Mesothelial cell of epicardium (in vitro differentiated cells): Measurements from ENCODE around the gene PPP2R3A. TPM values are rescaled to one million over a fixed set of nuclear protein-coding genes. Genes with fewer than 3 reads are reported as not detected.

Experiments used
- DNase-seq, 2 experiments: peaks; one replicate each; pipeline ENCODE4 v3.0.0; 2021; ENCODE audit warnings: low spot score in 2 of 2; ENCODE audit not compliant: unreplicated experiment in 2 of 2
- H3K27ac Mint-ChIP-seq: 2 replicates; pipeline ENCODE4 v1.8.0; 2021; ENCODE audit warnings: mixed read lengths
- H3K27me3 Mint-ChIP-seq: 2 replicates; pipeline ENCODE4 v1.8.0; 2021; ENCODE audit warnings: low read depth, mixed read lengths
- H3K36me3 Mint-ChIP-seq: 2 replicates; pipeline ENCODE4 v1.8.0; 2021; ENCODE audit warnings: mixed read lengths
- H3K4me1 Mint-ChIP-seq: 2 replicates; pipeline ENCODE4 v1.8.0; 2021; ENCODE audit warnings: mixed read lengths
- H3K4me3 Mint-ChIP-seq: 2 replicates; pipeline ENCODE4 v1.8.0; 2021; ENCODE audit warnings: mild to moderate bottlenecking, moderate library complexity, mixed read lengths
- H3K9me3 Mint-ChIP-seq: 2 replicates; pipeline ENCODE4 v1.8.0; 2021; ENCODE audit warnings: mixed read lengths
- total RNA-seq: library from RNA; stranded (reverse); gene quantifications from 3 replicates; pipeline ENCODE4 v1.2.1, GENCODE V29; 2021
- TF ChIP-seq, protein P1 (sequence below): fragments of 200-600 bp; sonication (generic); IDR thresholded peaks from one replicate; pipeline ENCODE4 v1.5.0; 2021; ENCODE audit warnings: antibody characterized with exemption; ENCODE audit not compliant: unreplicated experiment

The PPP2R3A gene
- total RNA-seq, 1 donor from 2014 or later = 18.7 TPM

DNA sequence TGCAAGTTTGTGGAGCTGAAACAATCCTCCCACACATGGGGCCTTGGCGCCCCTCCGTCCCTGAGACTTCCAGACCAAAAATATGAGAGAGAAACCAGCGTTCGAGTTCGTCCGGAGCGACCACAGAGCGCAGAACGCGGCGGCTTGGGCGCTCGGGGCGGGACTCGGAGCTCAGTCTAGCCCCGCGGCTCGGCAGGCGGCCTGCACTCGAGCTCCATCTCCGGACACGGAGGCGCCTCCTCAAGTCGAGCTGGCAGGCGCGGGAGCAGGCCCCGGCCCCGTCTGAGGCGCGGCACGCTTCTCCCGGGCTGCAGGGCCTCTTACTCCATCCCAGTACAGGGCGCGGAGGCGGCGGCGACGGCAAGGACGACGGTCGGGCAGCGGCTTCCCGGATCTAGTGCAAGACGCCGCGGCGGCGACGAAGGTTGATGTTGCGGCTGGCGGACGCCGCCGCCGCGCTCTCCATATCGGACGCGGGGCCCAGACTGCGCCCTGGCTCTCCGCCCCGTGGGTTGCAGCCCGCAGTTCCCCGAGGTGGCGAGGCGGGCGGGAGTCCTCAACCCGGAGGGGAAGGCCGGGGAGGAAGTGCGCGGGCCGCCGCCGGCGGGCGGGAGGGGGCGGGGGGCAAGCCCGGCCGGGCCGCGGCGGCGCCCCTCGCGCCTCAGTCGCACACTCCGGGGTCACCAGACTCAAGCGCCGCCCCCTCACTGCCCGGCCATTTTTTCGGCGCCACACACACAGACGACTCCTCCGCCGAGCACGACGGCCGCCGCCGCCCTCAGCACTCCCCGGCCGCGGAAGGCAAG is 229.9 kb downstream of the PPP2R3A start:
- Mint-ChIP-seq H3K4me1 (peaks cover 50% of the 10 kb centered on the region), H3K27me3 (peaks cover 2% of the 10 kb centered on the region), H3K36me3 (peaks cover 7% of the 10 kb centered on the region), H3K27ac (peak overlapping the region; percentile 99), H3K9me3 (peaks cover 6% of the 10 kb centered on the region), H3K4me3 (peak overlapping the region; percentile 93)
- TF ChIP-seq, protein P1, sequence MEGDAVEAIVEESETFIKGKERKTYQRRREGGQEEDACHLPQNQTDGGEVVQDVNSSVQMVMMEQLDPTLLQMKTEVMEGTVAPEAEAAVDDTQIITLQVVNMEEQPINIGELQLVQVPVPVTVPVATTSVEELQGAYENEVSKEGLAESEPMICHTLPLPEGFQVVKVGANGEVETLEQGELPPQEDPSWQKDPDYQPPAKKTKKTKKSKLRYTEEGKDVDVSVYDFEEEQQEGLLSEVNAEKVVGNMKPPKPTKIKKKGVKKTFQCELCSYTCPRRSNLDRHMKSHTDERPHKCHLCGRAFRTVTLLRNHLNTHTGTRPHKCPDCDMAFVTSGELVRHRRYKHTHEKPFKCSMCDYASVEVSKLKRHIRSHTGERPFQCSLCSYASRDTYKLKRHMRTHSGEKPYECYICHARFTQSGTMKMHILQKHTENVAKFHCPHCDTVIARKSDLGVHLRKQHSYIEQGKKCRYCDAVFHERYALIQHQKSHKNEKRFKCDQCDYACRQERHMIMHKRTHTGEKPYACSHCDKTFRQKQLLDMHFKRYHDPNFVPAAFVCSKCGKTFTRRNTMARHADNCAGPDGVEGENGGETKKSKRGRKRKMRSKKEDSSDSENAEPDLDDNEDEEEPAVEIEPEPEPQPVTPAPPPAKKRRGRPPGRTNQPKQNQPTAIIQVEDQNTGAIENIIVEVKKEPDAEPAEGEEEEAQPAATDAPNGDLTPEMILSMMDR = no peak
- DNase-seq = peak; percentile 53 to 73

DNA sequence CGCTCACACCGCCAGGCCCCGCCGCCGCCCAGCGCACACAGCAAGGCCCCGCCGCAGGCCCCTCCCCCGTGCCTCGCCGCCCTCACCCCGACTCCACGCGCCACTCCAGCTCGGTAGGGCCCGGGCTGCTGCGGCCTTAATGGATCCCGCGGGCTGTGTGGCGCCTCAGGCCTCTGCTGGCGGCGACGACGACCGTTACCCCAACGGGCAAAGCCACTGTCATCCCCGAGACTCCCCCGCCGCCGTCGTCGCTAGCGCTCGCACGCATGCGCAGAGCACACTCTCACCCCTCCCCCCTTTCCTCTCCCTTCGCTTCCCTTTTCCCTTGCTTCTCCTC is 230.5 kb downstream of the PPP2R3A start, which contains the start of gene MSL2:
TSS of gene MSL2 (minus strand) at position 272 of the 337 bp plus-strand sequence. CDS start 1,222 bp downstream, outside the sequence.
- no peak for DNase-seq
- Mint-ChIP-seq H3K27me3 (peaks cover 2% of the 10 kb centered on the region), H3K36me3 (peaks cover 3% of the 10 kb centered on the region), H3K9me3 (peaks cover 6% of the 10 kb centered on the region), H3K27ac (peak within 1 kb of the TSS; percentile 99), H3K4me1 (peaks cover 44% of the 10 kb centered on the region), H3K4me3 (peak within 1 kb of the TSS; percentile 93)
- TF ChIP-seq, protein P1 = no peak

DNA sequence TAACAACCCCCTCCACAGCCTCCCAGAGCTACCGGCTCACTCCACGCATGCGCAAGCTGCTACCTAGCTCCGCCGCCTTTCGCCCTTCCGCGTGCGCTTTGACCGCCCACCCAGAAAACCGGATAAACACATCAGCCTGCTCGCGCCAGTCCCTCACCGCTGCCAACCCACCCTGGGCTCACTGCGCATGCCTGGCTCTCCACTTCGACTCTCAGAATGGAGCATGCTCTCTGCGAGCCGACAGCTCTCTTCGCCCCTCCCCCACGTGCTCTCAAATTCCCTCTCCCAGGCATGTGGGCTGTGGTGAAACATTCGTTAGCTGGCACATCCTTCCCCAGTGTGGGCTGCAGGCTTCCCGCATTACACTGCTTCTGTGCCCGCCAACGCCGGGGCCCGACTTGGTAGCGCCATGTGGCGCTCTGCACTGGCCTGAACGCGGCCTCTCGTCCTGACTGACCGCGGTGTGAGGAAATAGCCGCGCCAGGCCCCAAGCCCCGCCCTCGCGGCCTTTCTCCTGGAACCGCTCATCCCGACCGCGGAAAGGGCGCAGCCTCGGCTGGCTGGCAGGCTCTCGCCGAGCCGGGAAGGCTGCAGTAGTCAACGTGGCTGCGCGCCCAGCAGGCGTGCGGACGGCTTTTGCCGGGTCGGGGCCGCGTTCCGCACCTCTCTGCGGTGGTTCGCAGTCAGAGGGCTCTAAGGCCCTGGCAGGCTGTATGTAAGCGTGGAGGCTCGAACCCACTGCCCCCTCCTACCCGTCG is 231.1 kb downstream of the PPP2R3A start:
- peaks cover 6% of the 10 kb centered on the region for H3K9me3 Mint-ChIP-seq
- H3K4me3 Mint-ChIP-seq = peak overlapping the region; percentile 93
- peak; percentile 99 to 100 for DNase-seq
- H3K36me3 Mint-ChIP-seq = peaks cover 3% of the 10 kb centered on the region
- peaks cover 42% of the 10 kb centered on the region for H3K4me1 Mint-ChIP-seq
- H3K27ac Mint-ChIP-seq = peak overlapping the region; percentile 98
- H3K27me3 Mint-ChIP-seq = peaks cover 2% of the 10 kb centered on the region
- TF ChIP-seq, protein P1 = no peak

DNA sequence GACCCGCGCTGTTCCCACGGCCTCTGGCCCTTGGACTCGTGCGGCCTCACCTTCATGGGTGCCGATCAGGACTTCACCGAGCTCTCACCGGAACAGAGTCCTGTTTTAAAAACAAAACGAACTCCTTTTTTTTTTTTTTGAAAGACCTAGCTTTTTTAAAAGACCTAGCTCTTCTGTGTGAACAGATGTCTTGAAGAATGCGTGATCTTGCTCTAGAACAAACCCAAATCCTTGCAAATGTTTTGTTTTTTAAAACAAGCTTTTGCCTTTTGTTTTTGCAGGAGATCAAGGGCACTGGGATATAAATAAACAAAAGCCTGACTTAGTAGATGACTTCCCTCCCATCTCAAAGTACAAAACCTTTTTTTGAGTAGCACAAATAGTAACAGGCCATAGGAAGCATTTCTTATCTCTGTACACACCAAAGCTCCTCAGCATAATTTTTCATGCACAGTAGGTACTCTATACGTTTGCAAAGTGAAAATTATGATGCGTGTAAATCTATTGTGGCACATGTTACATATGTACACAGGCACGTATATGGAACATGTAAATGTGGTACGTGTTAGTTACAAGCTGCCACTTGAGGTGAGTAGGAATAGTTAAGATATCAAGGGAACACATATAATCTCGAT is 231.7 kb downstream of the PPP2R3A start:
- TF ChIP-seq, protein P1 = no peak
- Mint-ChIP-seq H3K4me3 (peak overlapping the region; percentile 93), H3K27me3 (peaks cover 2% of the 10 kb centered on the region), H3K27ac (peak overlapping the region; percentile 98), H3K36me3 (peaks cover 3% of the 10 kb centered on the region), H3K9me3 (peaks cover 6% of the 10 kb centered on the region), H3K4me1 (peaks cover 35% of the 10 kb centered on the region)
- DNase-seq = no peak

Other genes starting within 250 kb of the PPP2R3A start
- 43.2 to 44.5 TPM (median 43.5 TPM) in 3 replicates for gene MSL2, start 230.6 kb downstream of the PPP2R3A start, total RNA-seq